Stimulated activated CD4-positive, alpha-beta T cell treated with anti-CD3 and anti-CD28 coated beads, Interleukin-2, amount 100 ng/mL, for 24 hours (primary cell): Measurements from ENCODE around the gene HBG1.
"Not testable (repeated sequence)": the region's sequence is repeated elsewhere in the genome, so short reads cannot be mapped to it uniquely, and the experiment has no call there.

ENCODE experiments used
- DNase-seq, 2 donors: peaks; one replicate each; pipeline ENCODE4 v3.0.0-alpha.2; 2020

HBG1 gene

DNA sequence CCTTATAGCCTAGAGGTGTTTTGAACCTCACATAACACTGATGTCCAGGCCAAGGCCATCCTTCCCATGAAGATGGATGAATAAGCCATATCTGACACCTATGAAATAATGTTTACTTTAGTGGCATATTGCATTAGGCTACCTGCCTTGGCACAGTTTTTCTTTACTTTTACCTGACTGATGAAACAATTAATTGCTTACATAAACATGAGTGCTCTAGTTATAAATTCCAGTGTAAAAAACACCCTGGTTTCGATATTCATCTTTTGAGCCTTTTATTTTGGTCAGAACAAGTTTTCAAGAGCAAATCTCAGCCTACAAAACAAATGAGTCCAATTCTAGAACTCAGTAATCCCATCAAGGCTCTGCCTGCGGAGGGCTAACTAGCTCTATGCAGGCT lies 27.0 kb upstream of the HBG1 start:
- no peak for DNase-seq

DNA sequence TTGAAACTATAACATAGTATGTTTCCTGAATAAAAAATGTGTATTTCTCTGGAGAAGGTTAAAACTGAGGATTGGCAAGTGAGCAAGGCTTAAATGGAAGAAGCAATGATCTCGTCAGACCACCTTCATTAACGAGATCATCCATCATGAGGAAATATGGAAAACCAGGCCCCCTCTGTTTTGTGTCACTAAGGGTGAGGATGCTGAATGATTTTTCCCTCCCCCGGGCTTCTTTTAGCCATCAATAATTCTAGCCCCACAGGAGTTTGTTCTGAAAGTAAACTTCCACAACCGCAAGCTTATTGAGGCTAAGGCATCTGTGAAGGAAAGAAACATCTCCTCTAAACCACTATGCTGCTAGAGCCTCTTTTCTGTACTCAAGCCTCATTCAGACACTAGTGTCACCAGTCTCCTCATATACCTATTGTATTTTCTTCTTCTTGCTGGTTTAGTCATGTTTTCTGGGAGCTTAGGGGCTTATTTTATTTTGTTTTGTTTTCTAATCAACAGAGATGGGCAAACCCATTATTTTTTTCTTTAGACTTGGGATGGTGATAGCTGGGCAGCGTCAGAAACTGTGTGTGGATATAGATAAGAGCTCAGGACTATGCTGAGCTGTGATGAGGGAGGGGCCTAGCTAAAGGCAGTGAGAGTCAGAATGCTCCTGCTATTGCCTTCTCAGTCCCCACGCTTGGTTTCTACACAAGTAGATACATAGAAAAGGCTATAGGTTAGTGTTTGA lies 25.9 kb upstream of the HBG1 start:
- DNase-seq, result no peak

DNA sequence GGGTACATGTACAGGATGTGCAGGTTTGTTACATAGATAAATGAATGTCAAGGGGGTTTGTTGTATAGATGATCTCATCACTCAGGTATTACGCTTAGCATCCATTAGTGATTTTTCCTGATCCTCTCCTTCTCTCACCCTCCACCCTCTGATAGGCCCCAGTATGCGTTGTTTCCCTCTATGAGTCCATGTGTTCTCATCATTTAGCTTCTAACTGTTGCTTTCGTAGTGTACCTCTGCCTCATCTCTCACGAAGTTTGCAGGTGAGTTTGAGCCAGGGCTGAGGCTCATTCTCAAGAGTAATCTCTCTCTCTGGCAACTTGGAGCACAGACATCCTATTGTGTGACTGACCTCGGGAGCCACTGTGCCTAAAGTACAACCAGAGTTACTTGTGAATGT lies 24.7 kb upstream of the HBG1 start:
- no peak for DNase-seq

DNA sequence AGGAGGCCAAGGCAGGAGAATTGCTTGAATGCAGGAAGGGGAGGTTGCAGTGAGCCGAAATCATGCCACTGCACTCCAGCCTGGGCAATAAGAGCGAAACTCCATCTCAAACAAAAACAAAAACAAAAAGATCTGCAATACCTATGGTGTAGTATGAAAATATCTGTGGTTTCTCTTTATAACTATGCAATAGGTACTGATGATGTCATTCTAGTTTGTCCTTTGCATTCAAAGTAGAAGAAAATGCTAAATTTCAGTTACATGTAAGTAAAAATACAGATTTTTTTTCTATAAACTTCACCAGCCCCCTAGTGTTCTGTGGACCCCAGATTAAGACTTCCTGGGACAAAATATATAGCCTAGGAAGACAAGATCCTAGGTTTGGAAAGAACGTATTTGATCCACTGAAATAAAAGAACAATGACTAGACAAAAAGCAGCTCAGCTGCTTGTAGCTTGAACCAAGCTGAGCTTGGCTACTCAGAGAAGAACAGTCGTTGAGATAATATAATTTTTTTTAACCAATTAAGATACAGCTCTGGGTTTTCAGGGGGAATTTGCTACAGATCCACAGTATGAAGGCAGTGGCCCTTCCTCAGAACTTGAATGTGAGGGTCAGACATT lies 22.8 kb upstream of the HBG1 start:
- DNase-seq, result no peak

DNA sequence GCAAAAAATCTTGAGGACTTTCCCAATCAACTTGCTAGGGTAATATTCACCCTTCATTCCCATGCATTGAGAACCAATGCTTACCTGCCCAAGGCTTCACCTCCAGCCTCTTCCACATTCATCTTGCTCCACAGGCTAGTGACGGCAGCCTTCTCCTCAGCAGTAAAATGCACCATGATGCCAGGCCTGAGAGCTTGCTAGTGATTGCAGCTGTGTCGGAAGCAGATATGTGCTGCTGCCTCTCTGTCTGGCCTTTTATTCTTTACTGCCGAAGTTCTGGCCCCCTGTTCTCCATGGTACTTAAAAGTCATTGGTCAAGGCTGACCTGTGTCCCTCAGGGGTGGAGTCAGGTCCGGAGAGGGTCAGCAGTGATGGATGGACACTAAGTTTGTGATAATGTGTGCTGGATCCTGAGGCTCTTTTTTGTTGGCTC lies 20.1 kb upstream of the HBG1 start, which contains the start of gene HBE1:
TSS of gene HBE1 (minus strand) at position 231 of the 433 bp plus-strand sequence. CDS start at position 176, 55 bp downstream.
- no peak for DNase-seq

DNA sequence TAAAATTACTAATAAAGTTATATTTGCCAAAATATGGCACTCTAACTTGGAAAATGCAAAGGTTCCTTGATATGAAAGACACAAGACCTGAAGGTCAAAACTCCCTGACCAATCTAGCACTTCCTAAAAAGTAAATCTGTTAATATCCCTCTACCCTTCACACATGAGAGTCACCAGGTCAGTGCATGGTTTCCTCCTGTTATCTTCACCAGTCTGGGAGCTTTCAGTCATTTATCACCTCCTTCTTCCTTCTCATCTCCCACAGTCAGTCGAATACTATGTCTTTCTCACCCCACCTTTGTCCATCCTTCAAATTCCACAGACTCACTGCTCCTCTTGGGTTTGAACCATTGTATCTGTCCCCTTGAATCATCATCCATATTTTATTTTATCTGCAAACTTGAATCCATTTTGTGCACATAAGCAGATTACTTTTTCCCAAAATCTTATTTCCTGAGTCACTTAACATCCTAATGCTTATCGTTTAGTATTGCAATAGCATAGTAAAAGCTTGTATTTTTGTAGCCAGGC lies 17.4 kb upstream of the HBG1 start:
- DNase-seq, result no peak

DNA sequence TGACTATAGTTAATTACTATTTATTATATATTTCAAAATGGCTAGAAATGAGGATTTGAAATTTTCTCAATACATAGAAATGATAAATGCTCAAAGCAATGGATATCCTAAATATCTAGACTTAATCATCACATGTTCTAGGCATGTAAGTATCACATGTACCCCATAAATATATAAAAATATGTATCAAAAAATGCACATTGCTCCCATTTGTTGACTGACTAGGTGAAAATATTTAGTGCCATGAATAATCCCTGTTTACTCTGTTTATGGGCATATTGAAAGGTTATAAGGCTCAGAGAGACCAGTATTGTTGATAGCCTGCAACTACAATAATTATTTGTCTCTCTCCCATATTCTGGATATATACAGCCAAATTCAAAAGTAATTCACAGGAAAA lies 17.0 kb upstream of the HBG1 start:
- no peak for DNase-seq

DNA sequence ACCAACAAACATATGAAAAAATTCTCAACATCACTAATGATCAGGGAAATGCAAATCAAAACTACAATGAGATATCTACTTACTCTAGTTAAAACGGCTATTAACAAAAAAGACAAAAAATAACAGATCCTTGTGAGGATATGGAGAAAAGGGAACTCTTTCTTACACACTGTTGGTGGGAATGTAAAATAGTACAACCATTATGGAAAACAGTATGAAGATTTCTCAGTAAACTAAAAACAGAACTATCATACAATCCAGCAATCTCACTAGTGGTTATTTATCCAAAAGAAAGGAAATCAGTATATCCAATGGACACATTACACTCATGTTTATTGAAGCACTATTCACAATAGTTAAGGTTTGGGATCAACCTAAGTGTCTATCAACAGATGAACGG lies 16.2 kb upstream of the HBG1 start:
- no peak for DNase-seq

DNA sequence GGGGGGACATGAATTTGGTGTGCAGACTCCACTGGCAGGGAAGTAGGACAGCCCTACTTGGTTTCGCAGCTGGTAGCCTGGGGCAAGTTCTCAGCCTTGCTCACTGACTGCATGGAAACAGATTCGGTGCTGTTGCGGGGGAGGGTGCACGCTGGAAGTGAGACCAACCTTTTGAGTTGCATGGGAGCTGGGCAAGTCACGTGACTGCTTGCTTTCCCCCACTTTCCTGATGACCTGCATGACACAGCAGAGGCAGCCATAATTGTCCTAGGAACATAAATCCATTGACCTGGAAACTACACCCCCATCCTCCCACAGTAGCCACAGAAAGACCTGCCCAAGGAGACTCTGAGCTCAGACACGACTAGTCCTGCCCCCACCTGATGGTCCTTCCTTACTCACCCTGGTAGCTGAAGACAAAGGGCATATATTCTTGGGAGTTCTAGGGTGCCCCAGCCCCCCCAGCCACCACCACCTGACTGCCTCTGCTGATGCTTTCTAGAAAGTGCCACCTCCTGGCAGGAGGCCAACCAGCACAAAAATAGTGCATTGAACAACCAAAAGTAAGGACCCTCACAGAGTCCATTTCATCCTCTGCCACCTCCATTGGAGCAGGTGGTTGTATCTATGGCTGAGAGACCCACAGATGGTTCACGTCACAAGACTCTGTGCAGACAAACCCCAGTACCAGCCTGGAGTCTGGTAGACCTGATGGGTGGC lies 9.0 kb upstream of the HBG1 start:
- no peak for DNase-seq

DNA sequence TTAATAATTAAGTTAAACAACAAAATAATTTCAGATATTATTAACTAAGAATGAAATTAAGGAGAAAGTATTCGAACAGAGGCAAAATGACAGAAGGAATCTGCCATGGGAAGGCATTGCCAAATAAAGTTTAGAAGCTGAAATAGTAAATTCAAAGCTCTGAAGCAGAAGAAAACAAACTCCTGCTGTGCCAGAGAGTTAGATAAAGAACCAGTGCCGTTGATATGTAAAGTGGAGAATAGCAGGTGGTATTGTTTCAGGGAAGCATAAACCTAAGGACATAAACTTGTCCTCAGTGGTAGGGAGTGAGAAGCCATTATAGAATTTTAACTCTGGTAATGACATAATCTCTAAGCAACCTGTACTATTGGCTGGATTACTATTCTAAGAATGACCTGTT lies 7.6 kb upstream of the HBG1 start:
- DNase-seq, result no peak

DNA sequence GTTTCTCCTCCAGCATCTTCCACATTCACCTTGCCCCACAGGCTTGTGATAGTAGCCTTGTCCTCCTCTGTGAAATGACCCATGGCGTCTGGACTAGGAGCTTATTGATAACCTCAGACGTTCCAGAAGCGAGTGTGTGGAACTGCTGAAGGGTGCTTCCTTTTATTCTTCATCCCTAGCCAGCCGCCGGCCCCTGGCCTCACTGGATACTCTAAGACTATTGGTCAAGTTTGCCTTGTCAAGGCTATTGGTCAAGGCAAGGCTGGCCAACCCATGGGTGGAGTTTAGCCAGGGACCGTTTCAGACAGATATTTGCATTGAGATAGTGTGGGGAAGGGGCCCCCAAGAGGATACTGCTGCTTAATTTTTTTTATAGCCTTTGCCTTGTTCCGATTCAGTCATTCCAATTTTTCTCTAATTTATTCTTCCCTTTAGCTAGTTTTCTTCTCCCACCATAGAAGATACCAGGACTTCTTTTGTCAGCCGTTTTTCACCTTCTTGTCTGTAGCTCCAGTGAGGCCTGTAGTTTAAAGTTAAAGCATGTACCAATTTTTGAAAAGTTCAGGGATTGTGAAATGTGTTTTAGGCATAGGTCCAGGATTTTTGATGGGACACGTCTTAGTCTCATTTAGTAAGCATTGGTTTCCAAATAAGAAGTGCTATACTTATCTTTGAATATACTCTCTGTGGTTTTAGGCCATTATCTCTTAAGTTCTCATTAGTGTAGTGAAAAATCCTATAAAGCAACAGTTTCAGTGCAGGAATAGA lies 5.2 kb upstream of the HBG1 start, which contains the start of gene HBG2:
TSS of gene HBG2 (minus strand) at position 136 of the 768 bp plus-strand sequence. CDS start at position 83, 53 bp downstream.
- DNase-seq, result not testable (repeated sequence)

DNA sequence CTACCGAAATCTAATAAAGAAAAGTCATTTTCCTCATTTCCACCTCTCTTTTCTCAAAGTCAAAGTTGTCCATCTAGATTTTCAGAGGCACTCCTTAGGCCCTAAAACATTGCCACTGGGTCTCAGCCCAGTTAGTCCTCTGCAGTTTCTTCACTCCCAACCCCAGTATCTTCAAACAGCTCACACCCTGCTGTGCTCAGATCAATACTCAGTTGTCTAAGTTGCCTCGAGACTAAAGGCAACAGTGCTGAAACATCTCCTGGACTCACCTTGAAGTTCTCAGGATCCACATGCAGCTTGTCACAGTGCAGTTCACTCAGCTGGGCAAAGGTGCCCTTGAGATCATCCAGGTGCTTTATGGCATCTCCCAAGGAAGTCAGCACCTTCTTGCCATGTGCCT lies 4.4 kb upstream of the HBG1 start:
- DNase-seq, result not testable (repeated sequence)

DNA sequence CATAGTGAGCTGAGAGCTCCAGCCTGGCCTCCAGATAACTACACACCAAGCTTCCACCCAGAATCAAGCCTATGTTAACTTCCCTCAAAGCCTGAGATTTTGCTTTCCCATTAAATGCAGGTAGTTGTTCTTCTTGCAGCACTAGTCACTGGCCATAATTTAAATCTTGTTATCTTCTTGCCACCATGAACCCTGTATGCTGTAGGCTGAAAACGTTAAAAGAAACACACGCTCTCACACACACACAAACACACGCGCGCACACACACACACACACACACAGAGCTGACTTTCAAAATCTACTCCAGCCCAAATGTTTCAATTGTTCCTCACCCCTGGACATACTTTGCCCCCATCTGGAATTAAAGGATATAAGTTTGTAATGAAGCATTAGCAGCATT lies 3.8 kb upstream of the HBG1 start:
- not testable (repeated sequence) for DNase-seq

DNA sequence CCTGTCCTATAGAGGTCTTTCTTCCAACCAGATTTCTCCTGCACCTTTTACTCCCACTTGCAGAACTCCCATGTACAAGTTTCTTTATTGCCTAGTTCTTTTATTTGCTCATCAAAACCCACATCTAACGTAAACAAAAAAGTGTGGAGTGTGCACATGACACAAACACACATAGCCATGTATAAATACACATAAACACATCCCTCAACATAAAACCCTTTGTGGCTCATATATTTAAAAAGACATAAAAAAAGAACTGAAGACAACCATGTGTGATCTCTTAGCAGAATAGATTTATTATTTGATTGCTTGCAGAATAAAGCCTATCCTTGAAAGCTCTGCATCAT lies 3.2 kb upstream of the HBG1 start:
- DNase-seq, result no peak

DNA sequence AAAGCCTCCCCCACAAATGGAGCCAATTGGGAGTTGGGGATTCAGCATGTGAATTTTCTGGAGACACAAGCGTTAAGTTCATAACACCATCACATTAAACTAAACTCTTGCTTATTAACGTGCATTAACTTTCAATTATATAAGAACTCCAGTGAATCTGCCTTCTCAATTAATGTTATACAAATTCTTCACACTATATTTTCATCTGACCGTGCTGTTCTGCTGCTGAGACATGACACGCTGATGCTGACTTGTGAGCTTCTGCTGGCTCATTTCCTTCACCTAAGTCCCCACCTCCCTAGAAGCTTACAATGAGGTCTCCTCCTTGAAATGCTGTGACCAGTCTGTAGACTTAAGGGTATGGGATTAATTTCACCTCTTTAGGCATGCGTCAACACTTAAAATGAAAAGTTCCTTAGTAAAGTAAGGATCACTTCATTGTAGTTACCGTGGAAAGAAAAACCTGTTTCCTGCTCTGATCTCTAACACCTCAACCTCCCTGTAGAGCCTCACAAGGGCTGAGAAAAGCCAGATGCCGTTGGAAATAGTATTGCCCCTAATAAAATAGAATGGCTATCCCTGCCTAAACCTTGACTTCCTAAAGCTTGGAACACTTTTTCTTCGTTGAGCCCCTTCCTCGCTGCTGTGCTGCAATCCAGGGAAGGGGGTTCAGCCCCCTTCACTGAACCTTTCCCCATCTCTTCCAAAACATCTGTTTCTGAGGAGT lies 2.7 kb upstream of the HBG1 start:
- no peak for DNase-seq

DNA sequence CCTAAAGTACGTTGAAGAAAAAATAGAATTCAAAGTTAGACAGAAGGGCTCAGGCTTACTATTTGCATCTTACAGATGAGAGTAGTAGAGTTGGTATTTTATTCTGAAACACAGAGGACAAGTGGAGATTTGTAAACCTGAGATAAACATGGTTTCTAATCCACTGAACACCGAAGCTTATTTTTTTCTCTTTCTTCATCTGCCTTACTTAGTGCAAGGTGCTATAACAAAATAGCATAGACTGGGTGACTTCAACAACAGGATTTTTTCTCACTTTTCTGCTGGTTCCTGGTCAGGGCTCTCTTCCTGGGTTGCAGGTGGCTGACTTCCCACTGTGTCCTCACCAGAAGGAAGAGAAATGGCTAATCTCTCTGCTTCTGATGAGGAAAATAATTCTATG lies 2.1 kb upstream of the HBG1 start:
- DNase-seq, result no peak

DNA sequence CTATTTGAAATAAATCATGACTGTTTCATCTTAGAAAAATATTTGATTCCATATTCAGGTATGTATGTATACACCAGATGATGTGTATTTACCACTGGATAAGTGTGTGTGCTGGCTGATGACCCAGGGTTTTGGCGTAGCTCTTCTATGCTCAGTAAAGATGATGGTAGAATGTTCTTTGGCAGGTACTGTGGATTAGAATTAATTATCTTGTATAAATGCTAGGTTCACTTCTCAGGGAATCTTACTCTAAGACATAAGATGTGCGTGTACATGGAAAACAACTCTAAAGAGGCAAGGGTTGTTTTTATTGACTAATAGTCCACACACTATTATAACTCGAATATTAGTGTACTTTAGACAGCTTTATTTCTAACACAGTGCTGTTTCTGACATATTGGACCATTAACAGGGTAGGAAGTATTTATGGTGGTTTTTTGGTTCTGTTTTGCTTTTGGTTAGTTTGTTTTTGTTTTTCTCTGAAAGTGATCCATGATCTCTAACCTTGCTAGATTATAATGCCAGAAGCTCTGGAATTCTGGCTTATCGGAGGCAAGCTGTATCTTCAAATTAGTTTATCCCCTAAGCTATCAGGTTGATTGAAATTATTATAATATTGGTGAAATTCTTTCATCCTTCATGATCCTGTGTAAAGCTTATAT lies 1.0 kb upstream of the HBG1 start:
- no peak for DNase-seq

DNA sequence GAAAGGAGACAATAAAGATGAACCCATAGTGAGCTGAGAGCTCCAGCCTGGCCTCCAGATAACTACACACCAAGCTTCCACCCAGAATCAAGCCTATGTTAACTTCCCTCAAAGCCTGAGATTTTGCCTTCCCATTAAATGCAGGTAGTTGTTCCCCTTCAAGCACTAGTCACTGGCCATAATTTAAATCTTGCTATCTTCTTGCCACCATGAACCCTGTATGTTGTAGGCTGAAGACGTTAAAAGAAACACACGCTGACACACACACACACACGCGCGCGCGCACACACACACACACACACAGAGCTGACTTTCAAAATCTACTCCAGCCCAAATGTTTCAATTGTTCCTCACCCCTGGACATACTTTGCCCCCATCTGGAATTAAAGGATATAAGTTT lies 1.2 kb downstream of the HBG1 start:
- DNase-seq, result not testable (repeated sequence)

DNA sequence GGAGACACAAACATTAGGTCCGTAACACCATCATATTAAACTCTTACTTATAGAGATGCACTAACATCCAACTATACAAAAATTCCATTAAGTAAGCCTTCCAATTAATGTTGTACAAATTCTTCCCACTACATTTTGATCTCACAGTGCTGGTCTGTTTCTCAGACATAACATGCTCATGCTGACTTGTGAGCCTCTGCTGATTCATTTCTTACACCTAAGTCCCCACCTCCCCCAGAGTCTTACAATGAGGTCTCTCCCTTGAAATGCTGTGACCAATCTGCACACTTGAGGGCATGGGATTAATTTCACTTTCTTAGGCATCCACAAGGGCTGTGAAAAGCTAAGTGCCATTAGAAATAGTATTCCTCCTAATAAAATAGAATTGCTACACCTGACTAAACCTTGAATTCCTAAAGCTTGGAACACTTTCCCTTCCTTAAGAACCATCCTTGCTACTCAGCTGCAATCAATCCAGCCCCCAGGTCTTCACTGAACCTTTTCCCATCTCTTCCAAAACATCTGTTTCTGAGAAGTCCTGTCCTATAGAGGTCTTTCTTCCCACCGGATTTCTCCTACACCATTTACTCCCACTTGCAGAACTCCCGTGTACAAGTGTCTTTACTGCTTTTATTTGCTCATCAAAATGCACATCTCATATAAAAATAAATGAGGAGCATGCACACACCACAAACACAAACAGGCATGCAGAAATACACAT lies 2.0 kb downstream of the HBG1 start:
- no peak for DNase-seq

DNA sequence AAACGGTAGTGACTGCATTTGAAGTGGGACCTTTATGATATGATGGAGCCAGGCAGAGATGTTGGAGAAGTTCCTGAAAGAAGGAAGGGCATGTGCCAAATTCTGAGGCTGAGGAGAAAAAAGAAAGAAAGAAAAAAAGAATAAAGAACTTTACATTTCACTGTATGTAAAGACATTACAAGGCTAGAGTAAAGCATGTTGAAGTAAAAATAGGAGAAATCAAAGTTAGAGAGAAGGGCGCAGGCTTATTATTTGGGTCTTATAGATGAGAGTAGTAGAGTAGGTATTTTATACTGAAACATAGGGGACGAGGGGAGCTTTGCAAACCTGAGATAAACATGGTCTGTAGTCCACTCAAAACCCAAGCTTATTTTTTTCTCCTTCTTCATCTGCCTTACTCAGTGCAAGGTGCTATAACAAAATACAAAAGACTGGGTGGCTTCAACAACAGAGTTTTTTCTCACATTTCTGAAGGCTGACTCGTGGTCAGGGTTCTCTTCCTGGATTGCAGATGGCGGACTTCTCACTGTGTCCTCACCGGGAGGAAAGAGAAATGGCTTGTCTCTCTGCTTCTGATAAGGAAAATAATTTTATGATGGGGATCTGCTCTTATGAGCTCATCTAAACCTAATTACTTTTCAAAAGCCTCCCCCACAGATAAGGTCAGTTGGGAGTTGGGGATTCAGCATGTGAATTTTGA lies 2.7 kb downstream of the HBG1 start:
- no peak for DNase-seq
